Stomach (tissue), 9 donors: ENCODE data around the gene SEPTIN1. TPM values are rescaled to one million over a fixed set of nuclear protein-coding genes. Genes with fewer than 3 reads are reported as not detected.

Experiments
- DNase-seq, 2 donors: peaks; one replicate each; pipeline versions ENCODE4 v3.0.0 to v3.0.0-alpha.2; 2013 to 2019
- H3K27ac ChIP-seq, 5 donors: fragments of 200-600 bp in 4 of 5; sonication (generic) in 4 of 5; one replicate each; pipeline ENCODE4 v1.5.1; 2013 to 2019; ENCODE audit warnings: mild to moderate bottlenecking in 1 of 5, moderate library complexity in 1 of 5
- H3K27me3 ChIP-seq, 3 donors: fragments of 200-600 bp; sonication (generic); one replicate each; pipeline ENCODE4 v1.5.1; 2017 to 2019; ENCODE audit warnings: mixed run types in 1 of 3
- H3K36me3 ChIP-seq, 4 donors: fragments of 200-600 bp; sonication (generic); 1 replicate in 3 of 4; 2 replicates in 1 of 4; pipeline ENCODE4 v1.5.1; 2016 to 2019
- H3K4me1 ChIP-seq, 4 donors: fragments of 200-600 bp; sonication (generic); one replicate each; pipeline ENCODE4 v1.5.1; 2016 to 2019
- H3K4me3 ChIP-seq, 4 donors: fragments of 200-600 bp; sonication (generic) in 3 of 4; one replicate each; pipeline ENCODE4 v1.5.1; 2016 to 2019; ENCODE audit warnings: mild to moderate bottlenecking in 1 of 4
- H3K9me3 ChIP-seq, 4 donors: fragments of 200-600 bp; sonication (generic); one replicate each; pipeline ENCODE4 v1.5.1; 2016 to 2019
- CTCF ChIP-seq, 7 experiments: fragments of 450-650 bp in 4 of 7; fragments of 200-600 bp in 3 of 7; sonication (generic) in 3 of 7; IDR thresholded peaks; one replicate each; pipeline ENCODE4 v1.5.1; 2016 to 2019; ENCODE audit warnings: antibody characterized with exemption in 7 of 7, control low read depth in 2 of 7, mild to moderate bottlenecking in 1 of 7
- EP300 ChIP-seq: sonication (generic); formaldehyde crosslinking; IDR thresholded peaks from one replicate; pipeline ENCODE4 v1.6.1; 2017; ENCODE audit warnings: antibody characterized with exemption
- POLR2A ChIP-seq, 4 donors: fragments of 450-650 bp; IDR thresholded peaks; one replicate each; pipeline ENCODE4 v1.6.1; 2016; ENCODE audit warnings: antibody characterized with exemption in 4 of 4, control low read depth in 2 of 4, mild to moderate bottlenecking in 1 of 4, moderate library complexity in 1 of 4
- POLR2AphosphoS5 ChIP-seq, 3 donors: sonication (generic); formaldehyde crosslinking; IDR thresholded peaks; one replicate each; pipeline ENCODE4 v1.6.1; 2016; ENCODE audit warnings: antibody characterized with exemption in 3 of 3
- WGBS, 5 donors: extraction: QIAGEN DNeasy Blood & Tissue Kit in 3 of 5; methylation state at CpG; one replicate each; pipeline versions ENCODE4 v1.1.5 to v1.1.7; 2013 to 2018; 5-methylcytosine and 5-hydroxymethylcytosine counted together
- intact Hi-C: fragments of 100-400 bp; cut with DNase I; formaldehyde crosslinking; loops from one replicate; pipeline ENCODE4 v1.15.1; 2023; ENCODE audit warnings: low total_unique reads
- polyA plus RNA-seq, 3 donors: library from polyadenylated mRNA; stranded (reverse); fragments of 200-250 nt; gene quantifications; one replicate each; pipeline ENCODE4 v1.2.3, GENCODE V29; 2013
- total RNA-seq, 5 donors: library from RNA; depleted of rRNA; stranded (reverse); fragments of >200 nt; gene quantifications; one replicate each; pipeline versions ENCODE4 v1.1.0 to v1.2.3, GENCODE V29; 2014 to 2016
- donor health status: healthy with polysubstance abuse.
- donor health status: Bipolar disorder and iron deficiency.
- donor health status: healthy.

SEPTIN1 gene
- total and polyA plus RNA-seq, 8 donors, result 0.72 to 10.5 (median 5.3) TPM; not detected in 1

DNA sequence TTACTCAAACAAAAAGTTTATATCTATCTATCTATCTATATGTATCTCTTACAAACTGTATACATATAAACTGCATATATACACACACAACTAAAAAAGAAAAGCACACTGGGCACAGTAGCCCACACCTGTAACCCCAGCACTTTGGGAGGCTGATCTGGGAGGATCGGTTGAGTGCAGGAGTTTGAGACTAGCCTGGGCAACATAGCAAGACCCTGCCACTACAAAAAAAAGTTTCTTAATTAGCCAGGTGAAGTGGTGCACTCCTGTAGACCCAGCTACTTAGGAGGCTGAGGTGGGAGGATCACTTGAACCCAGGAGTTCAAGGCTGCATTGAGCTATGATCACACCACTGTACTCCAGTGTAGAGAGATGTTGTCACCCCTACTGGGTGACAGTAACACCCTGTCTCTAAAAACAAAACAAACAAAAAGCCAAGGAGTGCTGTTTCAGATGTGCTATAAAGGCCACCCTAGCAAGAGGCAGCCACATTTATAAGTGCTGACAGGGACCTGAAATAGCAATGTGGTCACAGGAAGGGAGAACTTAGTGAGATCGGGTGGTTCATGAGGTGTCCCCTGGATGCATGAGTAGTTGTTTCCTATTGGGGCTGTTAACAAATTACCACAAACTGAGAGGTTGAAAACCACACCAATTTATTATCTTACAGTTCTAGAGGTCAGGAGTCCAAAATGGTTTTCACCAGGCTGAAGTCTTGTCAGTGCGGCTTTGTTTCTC lies 32.1 kb downstream of the SEPTIN1 start:
- TF ChIP-seq EP300 (no peak), POLR2A (IDR thresholded peaks at IDR 0.05) (no peak), CTCF (IDR thresholded peaks at IDR 0.05) (no peak), POLR2AphosphoS5 (IDR thresholded peaks at IDR 0.05) (no peak)
- H3K4me1 ChIP-seq, result peaks cover 31 to 47% (median 38%) of the 10 kb centered on the region in 4 donors
- 75 to 88% (median 79%) methylated on average over 3 of the region's 3 CpGs for WGBS, 5 donors
- DNase-seq, result no peak
- H3K36me3 ChIP-seq, result peaks cover 26 to 45% (median 41%) of the 10 kb centered on the region in 4 donors
- no peak overlapping the region for H3K4me3 ChIP-seq
- H3K27ac ChIP-seq, result peak overlapping the region in 2 of 5 donors; percentile 1 to 98
- no peaks in the 10 kb centered on the region for H3K9me3 ChIP-seq
- intact Hi-C loops, result no loop called here
- no peaks in the 10 kb centered on the region for H3K27me3 ChIP-seq

GRCh38 chr16:30349675-30350074 lies 32.7 kb downstream of the SEPTIN1 start:
- Histone ChIP-seq H3K27ac (no peak overlapping the region), H3K36me3 (peaks cover 26 to 45% (median 41%) of the 10 kb centered on the region in 4 donors), H3K27me3 (no peaks in the 10 kb centered on the region), H3K4me1 (peaks cover 31 to 47% (median 36%) of the 10 kb centered on the region in 4 donors), H3K4me3 (no peak overlapping the region), H3K9me3 (no peaks in the 10 kb centered on the region)
- WGBS, 5 donors, result 73 to 86% (median 82%) methylated on average over 3 of the region's 3 CpGs
- intact Hi-C loops, result no loop called here
- no peak for TF ChIP-seq POLR2AphosphoS5 (IDR thresholded peaks at IDR 0.05)
- no peak for TF ChIP-seq CTCF (IDR thresholded peaks at IDR 0.05)
- no peak for TF ChIP-seq POLR2A (IDR thresholded peaks at IDR 0.05)
- no peak for TF ChIP-seq EP300
- no peak for DNase-seq

GRCh38 chr16:30348929-30349328 lies 33.4 kb downstream of the SEPTIN1 start:
- peaks cover 26 to 45% (median 41%) of the 10 kb centered on the region in 4 donors for H3K36me3 ChIP-seq
- peaks cover 25 to 39% (median 29%) of the 10 kb centered on the region in 4 donors for H3K4me1 ChIP-seq
- no peak overlapping the region for H3K27ac ChIP-seq
- H3K9me3 ChIP-seq, result no peaks in the 10 kb centered on the region
- no peak for DNase-seq
- TF ChIP-seq POLR2A (IDR thresholded peaks at IDR 0.05) (no peak), EP300 (no peak), POLR2AphosphoS5 (IDR thresholded peaks at IDR 0.05) (no peak), CTCF (IDR thresholded peaks at IDR 0.05) (no peak)
- intact Hi-C loops, result no loop called here
- H3K27me3 ChIP-seq, result no peaks in the 10 kb centered on the region
- no peak overlapping the region for H3K4me3 ChIP-seq
- 87 to 96% (median 95%) methylated on average over 7 of the region's 7 CpGs for WGBS, 5 donors

GRCh38 chr16:30348113-30348512 lies 34.2 kb downstream of the SEPTIN1 start:
- intact Hi-C loops, result no loop called here
- Histone ChIP-seq H3K9me3 (no peaks in the 10 kb centered on the region), H3K4me3 (no peak overlapping the region), H3K36me3 (peaks cover 19 to 37% (median 33%) of the 10 kb centered on the region in 4 donors), H3K27ac (no peak overlapping the region), H3K27me3 (no peaks in the 10 kb centered on the region), H3K4me1 (peaks cover 17 to 31% (median 21%) of the 10 kb centered on the region in 4 donors)
- no peak for DNase-seq
- TF ChIP-seq POLR2A (IDR thresholded peaks at IDR 0.05), result no peak
- TF ChIP-seq POLR2AphosphoS5 (IDR thresholded peaks at IDR 0.05), result no peak
- TF ChIP-seq EP300, result no peak
- TF ChIP-seq CTCF (IDR thresholded peaks at IDR 0.05), result no peak
- WGBS, 5 donors, result 91 to 95% (median 94%) methylated on average over 8 of the region's 8 CpGs
